Panc1 (cell line): ENCODE results near the gene ZNF512. TPM values are rescaled to one million over a fixed set of nuclear protein-coding genes. Genes with fewer than 3 reads are reported as not detected.

Experiments used
- ATAC-seq: fragments of 200-7000 bp; cut with Tn5 transposase; 2 replicates; pipeline ENCODE4 v1.9.1; 2020; ENCODE audit warnings: mild to moderate bottlenecking, moderate library complexity
- BruUV-seq: library from RNA; stranded (reverse); fragments of 400-500 nt; replicated peaks from 2 replicates; lab custom pipeline; 2021; lab: Mats Ljungman, UMichigan
- CTCF ChIA-PET: fragments of 300-600 bp; sonication (Branson Sonifier 250); formaldehyde crosslinking; loops from one replicate; lab custom pipeline; 2022; ENCODE audit warnings: antibody characterized with exemption; lab: Charles Lee
- POLR2A ChIA-PET: fragments of 300-600 bp; sonication (Branson Sonifier 250); formaldehyde crosslinking; loops from one replicate; lab custom pipeline; 2022; ENCODE audit warnings: antibody characterized with exemption; lab: Charles Lee
- DNase-seq: peaks from one replicate; pipeline ENCODE4 v3.0.0-alpha.2; 2010; ENCODE audit warnings: low read depth, low spot score
- H3K27ac ChIP-seq: 2 replicates; pipeline ENCODE4 v1.5.1; 2011; ENCODE audit warnings: mild to moderate bottlenecking, low read length, inconsistent platforms
- H3K27me3 ChIP-seq: fragments of 200-500 bp; sonication (Bioruptor generic); 2 replicates; pipeline ENCODE4 v1.6.0; 2014; ENCODE audit warnings: low read length, inconsistent platforms; ENCODE audit not compliant: control insufficient read depth, insufficient read depth
- H3K36me3 ChIP-seq: fragments of 200-500 bp; sonication (Bioruptor generic); 2 replicates; pipeline ENCODE4 v1.5.1; 2014; ENCODE audit warnings: inconsistent platforms, mild to moderate bottlenecking, low read length, moderate library complexity; ENCODE audit not compliant: control insufficient read depth, insufficient read depth
- H3K4me1 ChIP-seq: 2 replicates; pipeline ENCODE4 v1.5.1; 2011; ENCODE audit warnings: inconsistent platforms, mild to moderate bottlenecking, low read length, moderate library complexity; ENCODE audit not compliant: control insufficient read depth, insufficient read depth
- H3K4me3 ChIP-seq, 2 experiments: 2 replicates each; pipeline ENCODE4 v1.5.1; 2011 to 2012; ENCODE audit warnings: low read depth in 2 of 2, low read length in 2 of 2, mild to moderate bottlenecking in 2 of 2, inconsistent platforms in 1 of 2, moderate library complexity in 1 of 2
- H3K9me3 ChIP-seq: fragments of 200-500 bp; sonication (Bioruptor generic); 2 replicates; pipeline ENCODE4 v1.5.1; 2014; ENCODE audit warnings: low read depth, mild to moderate bottlenecking, inconsistent platforms, low read length, moderate library complexity; ENCODE audit not compliant: control insufficient read depth, insufficient read depth
- POLR2AphosphoS5 ChIP-seq: IDR thresholded peaks from 2 replicates; pipeline ENCODE4 v1.6.1; 2012; ENCODE audit warnings: mild to moderate bottlenecking, low read depth, low read length, moderate library complexity
- REST ChIP-seq, 2 experiments: IDR thresholded peaks; 2 replicates each; pipeline ENCODE4 v1.6.1; 2011 to 2012; ENCODE audit warnings: low read depth in 2 of 2, control low read depth in 1 of 2, low read length in 1 of 2, mild to moderate bottlenecking in 1 of 2, moderate library complexity in 1 of 2; ENCODE audit not compliant: insufficient read depth in 1 of 2
- SIN3A ChIP-seq: IDR thresholded peaks from 2 replicates; pipeline ENCODE4 v1.6.1; 2012; ENCODE audit warnings: low read depth, mild to moderate bottlenecking, low read length, moderate library complexity, borderline replicate concordance; ENCODE audit not compliant: insufficient read depth
- TCF7L2 ChIP-seq: IDR thresholded peaks from 2 replicates; pipeline ENCODE4 v1.6.1; 2011; ENCODE audit warnings: mild to moderate bottlenecking, low read depth, low read length, inconsistent platforms
- in situ Hi-C: cut with HindIII; loops from 2 replicates; pipeline ENCODE4 v1.10.0; 2016; ENCODE audit warnings: low sequenced_read_pairs, low pct_unique_long_range_greater_than_20kb
- intact Hi-C: fragments of 100-400 bp; cut with micrococcal nuclease; formaldehyde crosslinking; loops from one replicate; pipeline ENCODE4 v1.10.0; 2022; ENCODE audit not compliant: unreplicated experiment
- total RNA-seq: library from RNA; stranded (reverse); gene quantifications from one replicate; pipeline ENCODE4 v1.2.1, GENCODE V29; 2021; ENCODE audit not compliant: unreplicated experiment
- TF ChIP-seq, protein P1 (sequence below): fragments of 450-650 bp; IDR thresholded peaks from 2 replicates; pipeline ENCODE4 v1.5.1; 2017; ENCODE audit warnings: mild to moderate bottlenecking

ZNF512 gene
- total RNA-seq, 1 experiment from 2014 or later = 12.8 TPM

DNA sequence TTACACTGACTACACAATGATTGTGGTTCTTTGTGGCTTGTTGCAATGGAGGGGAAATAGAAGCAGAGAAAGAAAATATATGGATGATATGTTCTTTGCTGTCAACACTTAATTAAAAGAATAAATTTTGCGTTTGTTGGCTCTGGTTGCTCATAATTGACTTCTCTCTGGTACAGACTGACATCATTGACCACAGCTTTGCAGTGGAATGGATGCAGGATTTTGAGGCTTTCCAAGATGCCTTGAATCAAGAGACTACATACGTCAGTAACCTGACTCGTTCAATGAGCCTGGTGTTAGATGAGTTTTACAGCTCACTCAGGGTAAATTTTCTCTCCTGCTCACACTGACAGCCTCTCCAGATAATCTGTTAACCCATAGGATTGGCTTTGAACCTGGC is 55.9 kb downstream of the ZNF512 start:
- H3K27ac ChIP-seq = no peak overlapping the region
- in situ Hi-C loops = no loop called here
- intact Hi-C loops = no loop called here
- TF ChIP-seq, protein P1, sequence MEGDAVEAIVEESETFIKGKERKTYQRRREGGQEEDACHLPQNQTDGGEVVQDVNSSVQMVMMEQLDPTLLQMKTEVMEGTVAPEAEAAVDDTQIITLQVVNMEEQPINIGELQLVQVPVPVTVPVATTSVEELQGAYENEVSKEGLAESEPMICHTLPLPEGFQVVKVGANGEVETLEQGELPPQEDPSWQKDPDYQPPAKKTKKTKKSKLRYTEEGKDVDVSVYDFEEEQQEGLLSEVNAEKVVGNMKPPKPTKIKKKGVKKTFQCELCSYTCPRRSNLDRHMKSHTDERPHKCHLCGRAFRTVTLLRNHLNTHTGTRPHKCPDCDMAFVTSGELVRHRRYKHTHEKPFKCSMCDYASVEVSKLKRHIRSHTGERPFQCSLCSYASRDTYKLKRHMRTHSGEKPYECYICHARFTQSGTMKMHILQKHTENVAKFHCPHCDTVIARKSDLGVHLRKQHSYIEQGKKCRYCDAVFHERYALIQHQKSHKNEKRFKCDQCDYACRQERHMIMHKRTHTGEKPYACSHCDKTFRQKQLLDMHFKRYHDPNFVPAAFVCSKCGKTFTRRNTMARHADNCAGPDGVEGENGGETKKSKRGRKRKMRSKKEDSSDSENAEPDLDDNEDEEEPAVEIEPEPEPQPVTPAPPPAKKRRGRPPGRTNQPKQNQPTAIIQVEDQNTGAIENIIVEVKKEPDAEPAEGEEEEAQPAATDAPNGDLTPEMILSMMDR = no peak
- no peak for TF ChIP-seq REST (IDR thresholded peaks at IDR 0.05; ENCODE audit: insufficient read depth in 1 of 2, low read depth in 2 of 2, low read length in 1 of 2)
- TF ChIP-seq TCF7L2 = no peak
- no peak for TF ChIP-seq SIN3A
- no peak for TF ChIP-seq POLR2AphosphoS5
- ATAC-seq (no peak), DNase-seq (no peak)
- ChIA-PET CTCF (no interaction called here), POLR2A (no interaction called here)
- no peaks in the 10 kb centered on the region for H3K9me3 ChIP-seq
- H3K27me3 ChIP-seq = no peaks in the 10 kb centered on the region
- no peak overlapping the region for H3K4me3 ChIP-seq
- BruUV-seq = no TSS peak
- H3K4me1 ChIP-seq = no peaks in the 10 kb centered on the region
- H3K36me3 ChIP-seq = peaks cover 19% of the 10 kb centered on the region

DNA sequence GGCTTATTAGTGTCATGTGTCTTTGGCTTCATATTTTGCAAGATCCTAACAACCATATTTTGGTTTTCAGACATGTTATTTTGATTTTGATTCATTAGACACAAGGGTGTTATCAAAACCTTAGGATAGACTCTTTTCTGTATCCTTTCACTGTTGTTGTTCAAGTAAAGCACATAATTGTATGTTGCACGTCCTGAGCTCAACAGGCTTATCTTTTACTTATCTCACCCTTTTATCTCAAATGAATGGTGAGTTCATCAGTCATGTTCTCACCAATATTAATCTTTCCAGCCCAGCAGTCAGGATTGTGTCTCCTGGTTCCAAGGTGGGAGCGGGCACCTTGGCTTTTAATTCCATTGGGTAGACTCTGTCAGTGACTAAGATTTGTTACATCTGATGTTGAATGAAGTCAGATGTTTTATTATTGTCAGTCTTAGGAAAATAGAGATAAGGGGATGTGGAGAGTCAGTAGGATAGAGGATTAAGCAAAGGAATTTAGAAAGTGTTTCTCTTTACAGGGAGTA is 57.9 kb downstream of the ZNF512 start:
- ATAC-seq = no peak
- in situ Hi-C loops = no loop called here
- DNase-seq = no peak
- H3K27ac ChIP-seq = no peak overlapping the region
- CTCF ChIA-PET = no interaction called here
- peaks cover 16% of the 10 kb centered on the region for H3K36me3 ChIP-seq
- POLR2A ChIA-PET = no interaction called here
- H3K9me3 ChIP-seq = no peaks in the 10 kb centered on the region
- H3K27me3 ChIP-seq = no peaks in the 10 kb centered on the region
- no TSS peak for BruUV-seq
- no peak overlapping the region for H3K4me3 ChIP-seq
- no peak for TF ChIP-seq SIN3A
- TF ChIP-seq REST (IDR thresholded peaks at IDR 0.05; ENCODE audit: insufficient read depth in 1 of 2, low read depth in 2 of 2, low read length in 1 of 2) = no peak
- no peak for TF ChIP-seq TCF7L2
- TF ChIP-seq POLR2AphosphoS5 = no peak
- TF ChIP-seq, protein P1 = no peak
- intact Hi-C loops = no loop called here
- no peaks in the 10 kb centered on the region for H3K4me1 ChIP-seq
